Omental fat pad (tissue), 4 donors: ENCODE data around the gene CTSC. TPM values are rescaled to one million over a fixed set of nuclear protein-coding genes. Genes with fewer than 3 reads are reported as not detected.

Source experiments
- ATAC-seq: fragments of 150-250 bp; one replicate; pipeline ENCODE4 v1.9.1; 2016; ENCODE audit warnings: mild to moderate bottlenecking, moderate library complexity; ENCODE audit not compliant: low FRiP score
- DNase-seq: peaks from one replicate; pipeline ENCODE4 v3.0.0-alpha.2; 2019; ENCODE audit warnings: low spot score
- total RNA-seq, 4 donors: library from RNA; depleted of rRNA; stranded (reverse); fragments of >200 nt; gene quantifications; one replicate each; pipeline ENCODE4 v1.1.0, GENCODE V29; 2016
- TF ChIP-seq, protein P1 (sequence below), 3 donors: fragments of 450-650 bp; IDR thresholded peaks; one replicate each; pipeline ENCODE4 v1.5.1; 2016 to 2017; ENCODE audit warnings: antibody characterized with exemption in 3 of 3, mild to moderate bottlenecking in 3 of 3, moderate library complexity in 2 of 3

CTSC gene
- total RNA-seq, 4 donors from 2014 or later = 136 to 234 (median 166) TPM

DNA sequence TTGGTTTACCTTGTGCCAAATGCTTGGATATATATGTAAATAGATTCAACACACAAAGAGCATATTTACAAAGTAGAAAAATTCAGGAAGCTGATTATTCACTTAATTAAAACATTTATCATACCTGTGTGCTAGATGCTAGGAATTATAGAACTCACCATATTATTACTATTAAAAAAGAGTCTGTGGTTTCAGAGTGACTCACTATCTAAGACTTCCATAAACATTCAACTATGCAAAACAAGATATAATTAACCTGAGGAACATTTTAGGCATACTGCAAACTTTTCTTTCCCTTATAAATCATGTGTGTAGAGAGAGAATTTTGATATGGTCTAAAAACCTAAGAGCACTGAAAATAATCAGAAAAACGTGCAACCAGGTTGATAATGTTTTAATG is 27.3 kb downstream of the CTSC start:
- no peak for ATAC-seq

DNA sequence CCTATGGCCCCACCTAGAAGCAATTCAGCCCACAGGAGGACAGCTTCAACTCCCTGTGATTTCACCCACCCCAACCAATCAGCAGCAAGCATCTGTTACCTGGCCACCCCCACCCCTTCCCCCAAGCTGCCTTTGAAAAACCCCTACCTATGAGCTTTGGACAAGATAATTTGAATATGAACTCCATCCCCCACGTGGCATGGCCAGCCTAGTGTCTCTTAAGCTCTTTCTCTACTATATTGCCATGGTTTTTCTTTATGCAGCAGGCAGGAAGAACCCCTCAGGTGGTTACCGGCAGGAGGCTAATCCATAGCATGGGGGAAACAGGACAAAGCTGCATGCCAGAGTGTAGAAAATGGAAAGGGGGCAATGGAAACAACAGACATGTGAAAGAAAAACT is 29.0 kb downstream of the CTSC start:
- ATAC-seq (no peak), DNase-seq (no peak)
- TF ChIP-seq, protein P1, sequence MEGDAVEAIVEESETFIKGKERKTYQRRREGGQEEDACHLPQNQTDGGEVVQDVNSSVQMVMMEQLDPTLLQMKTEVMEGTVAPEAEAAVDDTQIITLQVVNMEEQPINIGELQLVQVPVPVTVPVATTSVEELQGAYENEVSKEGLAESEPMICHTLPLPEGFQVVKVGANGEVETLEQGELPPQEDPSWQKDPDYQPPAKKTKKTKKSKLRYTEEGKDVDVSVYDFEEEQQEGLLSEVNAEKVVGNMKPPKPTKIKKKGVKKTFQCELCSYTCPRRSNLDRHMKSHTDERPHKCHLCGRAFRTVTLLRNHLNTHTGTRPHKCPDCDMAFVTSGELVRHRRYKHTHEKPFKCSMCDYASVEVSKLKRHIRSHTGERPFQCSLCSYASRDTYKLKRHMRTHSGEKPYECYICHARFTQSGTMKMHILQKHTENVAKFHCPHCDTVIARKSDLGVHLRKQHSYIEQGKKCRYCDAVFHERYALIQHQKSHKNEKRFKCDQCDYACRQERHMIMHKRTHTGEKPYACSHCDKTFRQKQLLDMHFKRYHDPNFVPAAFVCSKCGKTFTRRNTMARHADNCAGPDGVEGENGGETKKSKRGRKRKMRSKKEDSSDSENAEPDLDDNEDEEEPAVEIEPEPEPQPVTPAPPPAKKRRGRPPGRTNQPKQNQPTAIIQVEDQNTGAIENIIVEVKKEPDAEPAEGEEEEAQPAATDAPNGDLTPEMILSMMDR (IDR thresholded peaks at IDR 0.05) = no peak

More for the DNA sequence above, 27.3 kb downstream of the CTSC start:
- TF ChIP-seq, protein P1 (IDR thresholded peaks at IDR 0.05) = no peak
- DNase-seq = no peak

DNA sequence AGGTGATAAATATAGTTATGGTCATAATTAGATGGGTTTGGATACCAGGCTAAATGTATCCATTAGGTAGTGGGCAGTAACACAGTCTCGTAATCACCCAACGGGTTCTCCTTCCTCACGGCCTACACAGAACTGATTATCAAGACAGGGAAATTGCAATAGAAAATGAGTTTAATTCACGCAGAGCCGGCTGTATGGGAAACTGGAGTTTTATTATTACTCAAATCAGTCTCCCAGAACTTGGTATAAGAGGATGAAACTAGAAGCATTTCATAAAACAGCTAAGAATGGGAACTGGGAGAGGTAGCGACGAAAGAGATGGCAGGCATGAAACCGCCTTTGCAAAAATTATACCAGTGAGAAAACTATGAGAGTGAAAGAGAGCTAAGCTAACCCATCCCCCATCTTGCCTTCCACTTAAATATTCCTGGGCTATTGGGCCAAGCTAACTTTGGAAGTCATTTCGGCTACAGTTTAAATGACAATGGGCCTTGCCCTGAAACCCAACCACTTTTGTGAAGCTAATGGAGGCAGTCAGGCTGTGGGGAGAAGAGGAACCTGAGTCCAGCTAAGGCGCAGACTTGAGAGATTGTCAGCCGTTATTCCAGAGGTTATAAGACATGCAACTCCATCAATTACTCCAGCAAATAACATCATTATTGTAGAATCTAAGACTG is 29.6 kb downstream of the CTSC start:
- no peak for ATAC-seq
- TF ChIP-seq, protein P1 (IDR thresholded peaks at IDR 0.05) = no peak
- no peak for DNase-seq

DNA sequence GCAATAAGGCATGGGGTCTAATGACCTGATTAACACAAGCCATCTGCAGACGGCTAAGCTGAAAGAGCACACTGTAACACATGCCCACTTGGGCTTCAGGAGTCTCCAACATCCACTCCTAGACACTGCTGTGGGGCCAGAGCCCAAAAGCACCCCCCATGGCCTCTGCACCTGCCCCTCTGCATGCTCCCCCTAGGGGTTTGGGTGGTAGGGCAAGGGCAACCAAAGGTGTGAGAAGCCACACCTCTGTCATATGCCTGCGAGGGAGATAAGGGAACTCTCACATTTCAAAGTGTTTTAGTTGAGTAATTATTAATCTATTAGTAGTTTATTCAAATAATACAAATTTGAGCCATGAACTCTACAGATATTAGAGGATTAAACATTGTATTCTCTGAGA is 30.8 kb downstream of the CTSC start:
- ATAC-seq (no peak), DNase-seq (no peak)
- TF ChIP-seq, protein P1 (IDR thresholded peaks at IDR 0.05) = no peak

DNA sequence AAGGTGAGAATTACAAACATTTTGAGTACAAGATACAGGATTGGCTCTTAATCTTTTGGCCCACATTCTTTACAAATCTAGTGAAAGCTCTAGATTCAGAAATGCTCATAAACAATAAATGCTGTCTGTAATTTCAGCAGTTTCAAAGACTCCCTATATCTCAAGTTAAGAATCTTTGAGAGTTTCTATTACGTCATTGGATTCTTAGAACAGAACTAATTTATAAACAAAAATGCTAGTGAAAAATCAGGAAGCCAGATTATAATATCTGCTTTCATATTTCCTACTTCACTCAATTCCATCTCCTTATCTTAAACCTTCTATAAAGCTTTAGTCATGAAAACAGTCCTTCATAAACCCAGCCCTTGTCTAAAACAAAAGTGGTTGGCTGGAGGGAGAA is 32.1 kb downstream of the CTSC start:
- ATAC-seq (no peak), DNase-seq (no peak)
- TF ChIP-seq, protein P1 (IDR thresholded peaks at IDR 0.05) = no peak

DNA sequence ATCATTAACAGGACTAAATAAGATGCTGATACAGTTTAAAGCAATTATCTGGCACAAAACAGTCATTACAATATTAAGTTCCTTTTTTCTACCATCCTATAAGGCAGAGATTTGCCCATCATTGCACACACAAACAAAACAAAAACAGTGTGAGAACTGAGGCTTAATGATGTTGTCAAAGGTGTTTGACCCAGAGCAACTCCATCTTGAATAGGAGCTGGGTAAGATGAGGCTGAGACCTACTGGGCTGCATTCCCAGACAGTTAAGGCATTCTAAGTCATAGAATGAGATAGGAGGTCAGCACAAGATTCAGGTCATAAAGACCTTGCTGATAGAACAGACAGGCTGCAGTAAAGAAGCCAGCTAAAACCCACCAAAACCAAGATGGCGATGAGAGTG is 33.2 kb downstream of the CTSC start:
- ATAC-seq = no peak
- DNase-seq = no peak
- TF ChIP-seq, protein P1 (IDR thresholded peaks at IDR 0.05) = no peak

DNA sequence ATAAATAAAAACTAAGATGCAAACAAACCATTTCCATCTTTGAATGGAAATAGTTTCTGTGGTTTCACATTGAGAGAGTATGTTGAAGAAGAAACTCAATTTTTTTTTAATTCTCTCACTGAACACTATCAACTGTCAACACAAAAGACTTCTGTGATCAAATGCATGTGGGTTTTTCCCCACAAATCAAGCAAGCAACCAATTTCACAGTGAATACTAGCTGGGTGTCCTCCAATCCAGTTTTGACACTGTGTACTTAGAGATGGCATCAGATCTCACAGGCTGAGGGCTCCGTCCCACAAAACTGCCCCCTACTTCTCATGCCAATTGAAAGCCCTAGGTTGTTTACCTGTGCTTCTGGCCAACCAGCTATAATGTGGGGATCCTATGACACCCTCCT is 34.5 kb downstream of the CTSC start:
- TF ChIP-seq, protein P1 (IDR thresholded peaks at IDR 0.05) = no peak

More for the DNA sequence above, 34.5 kb downstream of the CTSC start:
- ATAC-seq (no peak), DNase-seq (no peak)
